Globus pallidus (tissue), 1 donor: Measurements from ENCODE around the gene SUSD3.

Source experiments
- DNase-seq: peaks from one replicate; pipeline ENCODE4 v3.0.0-alpha.2; 2015; ENCODE audit warnings: low spot score

The SUSD3 gene

GRCh38 chr9:93030642-93031628, 27.6 kb upstream of the SUSD3 start:
- no peak for DNase-seq

DNA sequence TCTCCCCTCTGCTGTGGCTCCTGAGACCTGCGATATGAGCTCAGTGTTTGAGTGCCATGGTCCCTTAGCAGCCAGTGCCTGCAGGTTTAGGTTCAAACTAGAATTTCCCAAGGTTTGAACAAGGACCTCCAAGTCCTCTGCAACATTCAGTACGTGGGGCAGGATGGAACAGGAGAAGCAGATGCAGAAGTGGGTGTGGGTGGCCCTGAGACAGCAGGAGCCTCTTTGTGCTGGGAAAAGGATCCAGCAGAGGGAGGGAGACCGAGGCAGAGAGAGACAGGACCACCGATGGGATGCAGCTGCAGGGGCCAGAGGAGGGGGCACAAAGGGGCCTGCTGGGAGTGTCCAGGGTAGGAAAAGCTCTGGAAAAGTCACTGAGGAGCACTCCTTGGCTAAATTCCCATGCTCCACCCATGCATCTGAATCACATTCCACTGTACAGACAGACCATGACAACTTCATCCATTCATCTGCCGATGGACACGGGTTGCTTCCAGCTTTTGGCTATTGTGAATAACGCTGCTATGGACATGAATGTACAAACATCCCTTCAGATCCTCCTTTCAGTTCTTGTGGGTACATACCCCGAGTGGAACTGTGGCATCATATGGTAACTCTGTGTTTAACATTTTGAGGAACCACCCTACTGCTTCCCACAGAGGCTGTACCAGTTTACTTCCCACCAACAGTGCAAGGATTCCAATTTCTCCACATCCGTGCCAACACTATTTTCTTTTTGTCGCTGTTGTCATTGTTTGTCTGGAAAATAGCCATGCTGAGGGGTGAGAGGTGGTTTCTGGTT, 26.7 kb upstream of the SUSD3 start:
- peak; percentile 37 for DNase-seq

DNA sequence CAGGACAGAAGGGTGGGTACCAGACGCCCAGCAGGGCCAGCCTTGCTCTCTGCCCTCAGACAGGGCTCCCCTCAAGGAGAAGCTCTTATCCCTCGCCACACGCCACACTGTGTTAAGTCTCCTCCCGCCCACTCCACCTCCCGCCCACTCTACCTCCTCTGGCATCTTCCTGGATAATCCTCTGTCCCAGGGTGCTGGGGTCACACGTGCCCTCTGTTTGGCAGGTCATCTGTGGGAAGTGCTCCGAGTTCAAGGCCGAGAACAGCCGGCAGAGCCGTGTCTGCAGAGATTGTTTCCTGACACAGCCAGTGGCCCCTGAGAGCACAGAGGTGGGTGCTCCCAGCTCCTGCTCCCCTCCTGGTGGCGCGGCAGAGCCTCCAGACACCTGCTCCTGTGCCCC, 26.0 kb upstream of the SUSD3 start:
- DNase-seq: no peak

GRCh38 chr9:93033531-93033930, 25.0 kb upstream of the SUSD3 start:
- DNase-seq: no peak

DNA sequence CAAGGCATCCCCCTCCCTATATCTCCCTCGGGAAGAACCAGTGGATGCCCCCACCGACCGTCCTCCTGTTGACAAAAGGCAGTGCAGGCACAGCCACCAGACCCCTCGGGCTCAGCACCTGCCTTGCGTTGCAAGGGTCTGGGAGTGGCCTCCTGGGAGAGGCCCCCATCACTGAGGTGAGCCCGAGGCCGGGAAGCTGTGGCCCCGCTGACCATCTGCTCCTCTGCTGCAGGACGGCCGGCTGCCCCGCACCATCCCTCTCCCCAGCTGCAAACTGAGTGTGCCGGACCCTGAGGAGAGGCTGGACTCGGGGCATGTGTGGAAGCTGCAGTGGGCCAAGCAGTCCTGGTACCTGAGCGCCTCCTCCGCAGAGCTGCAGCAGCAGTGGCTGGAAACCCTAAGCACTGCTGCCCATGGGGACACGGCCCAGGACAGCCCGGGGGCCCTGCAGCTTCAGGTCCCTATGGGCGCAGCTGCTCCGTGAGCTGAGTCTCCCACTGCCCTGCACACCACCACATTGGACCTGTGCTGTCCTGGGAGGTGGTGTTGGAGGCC, 23.3 kb upstream of the SUSD3 start:
- DNase-seq: no peak

DNA sequence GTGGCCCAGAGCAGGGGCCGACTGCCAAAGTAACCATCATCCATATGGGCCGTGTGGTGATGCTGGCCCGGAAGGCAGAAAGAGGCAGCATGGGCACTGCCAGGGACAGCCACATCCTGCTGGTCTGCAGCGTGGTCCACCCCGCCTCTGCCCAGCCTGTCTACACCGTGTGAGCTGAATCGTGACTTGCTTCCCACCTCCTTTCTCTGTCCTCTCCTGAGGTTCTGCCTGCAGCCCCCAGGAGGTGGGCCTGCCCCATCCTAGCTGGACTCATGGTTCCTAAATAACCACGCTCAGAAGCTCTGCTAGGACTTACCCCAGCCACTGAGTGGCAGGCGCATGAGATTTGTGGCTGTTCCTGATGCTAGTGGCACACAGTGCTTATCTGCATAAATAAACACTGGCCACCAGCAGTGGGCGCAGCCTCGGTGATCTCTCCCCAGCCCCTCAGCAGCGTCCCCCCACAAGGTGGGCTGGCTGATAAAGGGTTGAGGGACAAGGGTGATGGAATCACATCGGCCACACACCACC, 22.6 kb upstream of the SUSD3 start:
- DNase-seq: no peak

DNA sequence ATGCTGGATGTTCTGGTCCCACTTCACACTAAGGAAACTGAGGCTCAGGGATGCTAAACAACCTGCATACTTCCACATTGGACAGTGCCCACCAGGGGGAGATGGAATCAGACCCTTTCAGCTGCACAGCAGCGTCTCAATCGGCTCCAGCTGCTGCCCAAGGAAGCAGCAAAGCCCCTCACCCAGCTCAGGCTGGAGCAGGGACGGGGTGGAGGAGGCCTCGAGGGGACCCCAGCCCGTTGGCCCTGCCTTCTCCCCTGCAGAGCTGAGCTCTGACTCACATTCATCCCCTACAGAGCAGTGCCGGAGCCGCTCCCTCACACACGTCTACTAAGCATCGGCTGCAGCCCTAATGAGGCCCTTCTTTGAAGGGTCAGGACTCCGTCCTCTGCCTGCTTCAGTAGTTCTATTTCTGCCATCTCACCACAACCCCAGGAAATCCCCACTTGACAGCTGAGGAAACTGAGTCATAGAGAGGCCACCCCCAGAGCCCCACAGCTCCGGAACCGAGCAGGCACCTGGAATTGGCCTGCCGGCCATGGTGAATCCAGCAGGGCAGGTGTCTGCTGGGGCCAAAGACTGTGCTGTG, 21.5 kb upstream of the SUSD3 start:
- DNase-seq: no peak

DNA sequence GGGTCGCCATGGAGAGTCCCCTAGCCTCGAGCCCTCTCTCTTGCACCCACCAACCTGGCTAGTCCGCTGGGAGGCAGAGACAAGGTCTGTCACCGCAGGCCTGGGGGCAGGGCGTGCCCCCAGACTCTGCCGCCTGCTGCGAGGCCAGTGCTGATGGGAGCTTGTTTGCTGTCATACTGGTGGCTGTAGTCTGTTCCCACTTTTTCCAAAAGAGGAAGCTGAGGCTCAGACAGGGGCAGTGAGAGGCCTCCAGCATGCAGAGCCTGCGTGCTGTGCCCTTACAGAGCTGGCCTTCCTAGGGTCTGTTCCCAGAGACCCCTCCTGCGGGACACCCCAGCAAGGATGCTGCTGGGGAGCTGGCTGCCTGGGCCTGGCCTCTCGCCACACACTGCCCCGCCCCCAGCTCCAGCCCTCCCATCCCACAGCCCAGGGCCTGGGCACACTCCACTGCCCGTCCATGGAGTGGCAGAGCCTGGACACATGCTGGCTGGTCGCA, 21.0 kb upstream of the SUSD3 start:
- DNase-seq: peak; percentile 54

- no peak for DNase-seq
Observed at GRCh38 chr9:93038918-93039317, 19.6 kb upstream of the SUSD3 start.

DNA sequence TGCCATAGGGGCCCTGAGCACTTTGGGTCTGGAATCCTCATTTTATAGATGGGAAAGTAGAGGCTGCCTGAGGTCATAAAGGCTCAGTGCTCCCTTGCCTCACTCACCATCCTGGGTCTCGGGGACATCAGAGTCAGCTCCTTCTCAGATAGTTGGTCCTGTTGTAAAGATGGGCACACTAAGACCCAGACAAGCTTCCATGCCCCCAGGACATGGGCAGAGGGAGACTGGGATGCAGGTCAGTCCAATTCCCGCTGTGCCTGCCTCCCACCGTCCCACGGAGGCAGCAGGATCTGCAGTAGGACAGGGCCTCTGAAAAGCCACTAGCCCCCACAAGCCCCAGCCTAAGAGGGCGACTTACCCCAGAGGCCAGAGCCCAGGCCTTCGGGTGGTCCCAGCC, 19.0 kb upstream of the SUSD3 start:
- DNase-seq: no peak

GRCh38 chr9:93039976-93040375, 18.5 kb upstream of the SUSD3 start:
- no peak for DNase-seq

DNA sequence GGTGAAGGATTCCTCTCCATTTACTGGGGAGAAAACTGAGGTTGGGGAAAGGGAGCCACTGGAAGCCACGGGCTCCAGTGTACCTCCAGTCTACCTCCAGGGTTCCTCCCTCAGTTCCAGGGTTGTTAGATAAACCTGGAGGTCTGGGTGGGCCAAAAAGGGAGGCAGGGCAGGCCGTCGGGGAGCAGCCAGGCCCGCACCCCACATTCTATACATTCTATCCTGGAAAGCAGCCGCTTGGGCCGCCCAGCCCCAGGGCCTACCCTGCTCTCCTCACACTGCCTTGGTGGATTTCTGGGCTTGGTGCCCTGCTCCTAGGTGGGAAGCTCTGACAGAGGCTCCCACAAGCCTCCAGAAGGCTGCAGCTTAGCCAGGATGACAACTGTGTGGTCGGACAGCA, 18.1 kb upstream of the SUSD3 start:
- DNase-seq: no peak

GRCh38 chr9:93041108-93041802, 17.2 kb upstream of the SUSD3 start:
- DNase-seq: no peak

GRCh38 chr9:93043122-93043521, 15.4 kb upstream of the SUSD3 start:
- no peak for DNase-seq

DNA sequence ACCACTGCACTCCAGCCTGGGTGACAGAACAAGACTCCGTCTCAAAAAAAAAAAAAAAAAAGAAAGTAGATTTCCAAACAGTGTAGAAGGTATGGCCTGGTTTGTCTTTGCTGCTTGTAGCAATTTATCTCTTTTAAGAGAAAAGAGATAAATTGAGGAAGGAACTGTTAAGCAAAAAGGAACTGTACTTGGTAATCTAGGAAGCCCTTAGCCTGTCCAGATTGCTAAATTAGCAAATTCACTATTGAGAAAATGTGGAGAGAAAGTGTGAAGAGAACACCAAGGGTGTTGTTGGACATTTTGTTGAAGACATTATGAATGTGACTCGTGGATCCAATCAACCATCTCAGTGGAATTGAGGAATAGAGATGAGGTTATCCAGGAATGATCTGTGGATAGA, 13.0 kb upstream of the SUSD3 start:
- no peak for DNase-seq

GRCh38 chr9:93048566-93049448, 9.7 kb upstream of the SUSD3 start:
- no peak for DNase-seq

DNA sequence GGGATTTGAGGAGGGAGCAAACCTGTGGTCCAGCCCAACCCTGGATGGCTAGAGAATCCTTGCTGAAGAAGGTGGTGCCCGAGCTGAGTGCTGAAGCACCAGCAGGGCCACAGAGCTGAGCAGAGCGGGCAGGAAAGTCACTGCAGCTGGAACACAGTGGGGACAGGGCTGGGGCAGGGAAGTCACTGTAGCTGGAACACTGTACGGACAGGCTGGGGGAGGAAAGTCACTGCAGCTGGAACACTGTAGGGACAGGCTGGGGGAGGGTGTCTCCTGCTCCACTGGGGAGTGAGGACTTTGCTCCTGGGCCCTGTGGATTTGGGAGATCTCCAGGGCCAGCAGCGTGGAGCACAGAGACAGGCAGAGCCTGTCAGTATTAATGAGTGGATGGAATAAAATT, 9.0 kb upstream of the SUSD3 start:
- no peak for DNase-seq

- DNase-seq: no peak
Observed at GRCh38 chr9:93050231-93050630, 8.3 kb upstream of the SUSD3 start.

DNA sequence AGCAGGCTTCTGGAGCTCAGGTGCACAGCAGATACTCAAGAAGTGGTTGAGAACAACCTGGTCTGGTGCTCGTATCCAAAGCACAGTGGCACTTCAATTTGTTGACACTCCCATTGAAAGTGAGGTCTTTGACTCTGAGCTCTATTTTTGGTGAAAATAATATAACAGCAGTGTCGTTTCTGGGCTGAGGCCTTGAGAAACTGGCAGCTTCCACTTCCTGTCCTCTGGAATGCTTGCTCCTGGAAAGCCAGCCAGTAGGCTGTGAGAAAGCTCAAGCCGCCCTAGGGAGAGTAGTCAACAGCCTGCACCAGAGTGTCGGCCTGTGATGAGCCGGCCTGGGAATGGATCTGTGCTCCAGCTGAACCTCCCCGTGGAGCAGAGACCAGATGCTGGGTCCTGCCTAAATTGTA, 6.8 kb upstream of the SUSD3 start:
- no peak for DNase-seq
